Measurements from ENCODE around the gene MOSMO.
"Not testable (repeated sequence)": the region's sequence is repeated elsewhere in the genome, so short reads cannot be mapped to it uniquely, and the experiment has no call there.

MOSMO gene

GRCh38 chr16:22077700-22078313 is 69.9 kb downstream of the MOSMO start:
- DNase-seq = peak; percentile 89
- in situ Hi-C loops (cut with MboI; ENCODE audit: low pct_unique_long_range_greater_than_20kb, low sequenced_read_pairs) = no loop called here

GRCh38 chr16:22078656-22079055 is 70.7 kb downstream of the MOSMO start:
- in situ Hi-C loops (cut with MboI; ENCODE audit: low pct_unique_long_range_greater_than_20kb, low sequenced_read_pairs) = no loop called here

GRCh38 chr16:22081050-22081449 is 73.1 kb downstream of the MOSMO start:
- in situ Hi-C loops (cut with MboI; ENCODE audit: low pct_unique_long_range_greater_than_20kb, low sequenced_read_pairs) = no loop called here
- no peak for DNase-seq

More at GRCh38 chr16:22078656-22079055, 70.7 kb downstream of the MOSMO start:
- DNase-seq = no peak

- in situ Hi-C loops (cut with MboI; ENCODE audit: low pct_unique_long_range_greater_than_20kb, low sequenced_read_pairs) = no loop called here
- no peak for DNase-seq
Measured at GRCh38 chr16:22086440-22086839, 78.5 kb downstream of the MOSMO start.

DNA sequence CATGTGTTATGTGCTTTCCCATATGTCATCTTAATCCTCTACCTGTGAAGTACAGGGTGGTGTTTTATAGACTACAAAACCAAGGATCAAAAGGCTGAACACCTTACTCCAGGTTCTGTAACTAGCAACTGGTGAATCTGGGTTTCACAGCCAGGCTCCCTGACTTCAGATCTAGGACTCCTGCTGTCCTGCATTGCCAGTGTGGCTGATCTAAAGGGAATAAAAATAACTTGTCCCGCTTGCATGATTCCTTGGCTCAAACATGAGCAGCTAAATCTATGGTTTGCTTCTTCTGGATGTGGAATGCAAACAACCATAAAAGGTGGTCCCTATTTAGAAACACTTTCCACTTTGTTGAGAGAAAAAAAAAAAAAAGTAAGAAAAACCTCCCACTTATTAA is 80.7 kb downstream of the MOSMO start:
- in situ Hi-C loops (cut with MboI; ENCODE audit: low pct_unique_long_range_greater_than_20kb, low sequenced_read_pairs) = no loop called here
- no peak for DNase-seq

DNA sequence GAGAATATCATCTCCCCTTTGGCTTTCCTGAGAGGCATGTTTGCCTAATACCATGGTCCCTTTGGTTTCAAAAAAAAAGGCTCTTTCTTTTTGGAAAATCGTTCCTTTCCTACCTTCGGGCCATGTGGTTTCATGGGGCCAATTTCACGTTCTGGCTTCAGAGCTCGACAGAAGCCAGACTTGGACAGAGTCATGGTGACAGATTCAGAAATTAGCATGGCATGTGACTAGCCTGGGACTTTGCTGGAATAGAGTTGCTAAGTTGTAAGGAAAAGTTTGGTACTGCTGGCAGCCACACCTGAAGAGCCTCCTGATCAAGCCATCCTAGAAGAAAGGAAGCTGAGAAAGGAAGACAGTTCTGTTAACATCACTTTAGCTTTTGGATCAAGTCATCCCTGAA is 82.0 kb downstream of the MOSMO start:
- in situ Hi-C loops (cut with MboI; ENCODE audit: low pct_unique_long_range_greater_than_20kb, low sequenced_read_pairs) = no loop called here
- DNase-seq = no peak

- in situ Hi-C loops (cut with MboI; ENCODE audit: low pct_unique_long_range_greater_than_20kb, low sequenced_read_pairs) = no loop called here
Measured at GRCh38 chr16:22091721-22092120, 83.8 kb downstream of the MOSMO start.

DNA sequence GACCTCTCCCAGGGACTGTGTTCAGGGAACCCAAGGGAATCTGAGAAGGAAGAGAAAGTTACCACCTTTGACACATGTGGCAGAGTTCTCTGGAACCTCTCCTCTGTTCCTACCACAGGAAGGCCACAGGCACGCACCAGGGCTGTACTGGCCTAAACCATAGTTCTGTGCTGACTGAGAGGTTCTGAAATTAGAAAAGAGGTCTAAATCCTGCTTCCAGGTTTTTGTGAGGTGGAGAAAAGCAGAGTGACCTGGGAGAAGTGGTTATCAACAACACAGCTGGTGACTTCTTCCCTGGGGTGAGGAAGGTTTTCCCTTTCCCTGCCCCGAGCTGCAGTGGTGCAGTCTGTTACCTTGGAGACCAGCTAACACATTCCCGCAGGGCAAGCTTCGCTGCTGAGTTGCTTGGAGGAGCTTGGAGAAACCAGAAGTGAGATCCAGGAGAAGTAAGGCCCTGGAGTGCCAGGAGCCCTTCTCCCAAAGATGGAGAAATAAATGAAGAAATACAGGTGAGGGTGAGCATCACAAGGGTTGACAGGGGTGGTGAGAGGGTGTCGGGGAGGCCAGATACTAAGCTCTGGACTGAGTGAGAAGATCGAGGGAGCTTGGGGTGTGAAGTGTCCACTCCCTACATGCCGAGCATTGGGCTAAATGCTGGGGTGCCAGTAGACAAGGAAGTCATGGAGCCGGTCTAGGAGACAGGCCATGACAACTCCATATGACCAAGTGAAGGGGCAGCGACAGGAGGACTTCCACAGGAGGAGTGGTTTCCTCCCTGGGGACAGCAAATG is 84.4 kb downstream of the MOSMO start, which contains the start of gene VWA3A:
Gene VWA3A (plus strand): TSS at position 399 of the 791 bp plus-strand sequence. CDS start 97 bp downstream, at position 496.
- in situ Hi-C loops (cut with MboI; ENCODE audit: low pct_unique_long_range_greater_than_20kb, low sequenced_read_pairs) = no loop called here
- no peak for DNase-seq

More at GRCh38 chr16:22091721-22092120, 83.8 kb downstream of the MOSMO start:
- no peak for DNase-seq

DNA sequence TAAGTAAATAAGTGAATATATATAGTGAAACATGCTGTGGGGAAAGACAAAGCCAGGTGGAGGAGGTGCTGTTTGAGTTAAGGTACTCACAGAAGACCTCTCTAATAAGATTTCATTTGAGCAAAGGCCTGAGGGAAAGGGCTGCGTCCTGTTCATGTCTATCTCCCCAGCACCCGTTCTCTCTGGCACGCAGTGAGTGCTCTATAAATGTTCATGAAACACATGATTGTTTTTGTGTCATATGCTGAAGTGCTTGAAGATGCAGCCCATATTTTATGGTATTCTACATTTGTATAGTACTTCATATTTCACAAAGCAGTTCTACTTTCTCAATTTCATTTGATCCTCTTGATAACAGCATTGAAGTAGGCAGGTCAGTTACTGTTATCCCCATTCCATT is 85.4 kb downstream of the MOSMO start:
- in situ Hi-C loops (cut with MboI; ENCODE audit: low pct_unique_long_range_greater_than_20kb, low sequenced_read_pairs) = no loop called here
- no peak for DNase-seq

- in situ Hi-C loops (cut with MboI; ENCODE audit: low pct_unique_long_range_greater_than_20kb, low sequenced_read_pairs) = no loop called here
Measured at GRCh38 chr16:22093996-22094395, 86.1 kb downstream of the MOSMO start.

DNA sequence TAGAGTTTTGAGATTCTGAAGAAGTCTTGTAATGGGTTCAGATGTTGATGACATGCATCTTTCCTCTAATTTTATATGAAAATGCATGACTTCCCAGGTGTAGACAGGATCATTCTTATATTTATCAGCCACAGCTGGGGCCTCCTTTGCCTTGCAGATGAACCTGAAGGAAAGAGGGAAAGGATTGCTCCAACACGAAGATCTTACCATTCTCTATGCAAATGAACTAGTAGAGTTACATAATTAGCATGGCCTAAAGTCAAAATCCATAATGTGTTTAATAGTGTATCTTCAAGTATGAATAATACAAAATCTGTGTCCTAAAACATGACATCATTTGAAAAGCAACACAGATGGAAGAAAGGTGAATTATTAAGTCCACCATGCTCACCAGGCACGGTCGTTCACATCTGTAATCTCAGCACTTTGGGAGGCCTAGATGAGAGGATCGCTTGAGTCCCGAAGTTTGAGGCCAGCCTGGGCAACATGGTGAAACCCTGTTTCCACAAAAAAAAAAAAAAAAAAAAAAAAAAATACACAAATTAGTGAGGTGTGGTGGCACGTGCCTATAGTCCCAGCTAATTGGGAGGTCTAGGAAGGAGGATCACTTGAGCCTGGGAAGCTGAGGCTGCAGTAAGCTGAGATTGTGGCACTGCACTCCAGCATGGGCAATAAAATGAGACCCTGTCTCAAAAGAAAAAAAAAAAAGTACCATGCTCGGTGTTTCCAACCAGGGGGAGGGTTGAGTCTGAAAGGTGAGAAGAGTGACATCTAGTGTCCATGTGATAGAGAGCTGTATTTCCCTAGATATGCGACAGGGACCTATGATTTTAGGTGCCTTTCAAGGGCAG is 90.7 kb downstream of the MOSMO start:
- in situ Hi-C loops (cut with MboI; ENCODE audit: low pct_unique_long_range_greater_than_20kb, low sequenced_read_pairs) = no loop called here
- DNase-seq = peak; percentile 70

More at GRCh38 chr16:22093996-22094395, 86.1 kb downstream of the MOSMO start:
- no peak for DNase-seq

DNA sequence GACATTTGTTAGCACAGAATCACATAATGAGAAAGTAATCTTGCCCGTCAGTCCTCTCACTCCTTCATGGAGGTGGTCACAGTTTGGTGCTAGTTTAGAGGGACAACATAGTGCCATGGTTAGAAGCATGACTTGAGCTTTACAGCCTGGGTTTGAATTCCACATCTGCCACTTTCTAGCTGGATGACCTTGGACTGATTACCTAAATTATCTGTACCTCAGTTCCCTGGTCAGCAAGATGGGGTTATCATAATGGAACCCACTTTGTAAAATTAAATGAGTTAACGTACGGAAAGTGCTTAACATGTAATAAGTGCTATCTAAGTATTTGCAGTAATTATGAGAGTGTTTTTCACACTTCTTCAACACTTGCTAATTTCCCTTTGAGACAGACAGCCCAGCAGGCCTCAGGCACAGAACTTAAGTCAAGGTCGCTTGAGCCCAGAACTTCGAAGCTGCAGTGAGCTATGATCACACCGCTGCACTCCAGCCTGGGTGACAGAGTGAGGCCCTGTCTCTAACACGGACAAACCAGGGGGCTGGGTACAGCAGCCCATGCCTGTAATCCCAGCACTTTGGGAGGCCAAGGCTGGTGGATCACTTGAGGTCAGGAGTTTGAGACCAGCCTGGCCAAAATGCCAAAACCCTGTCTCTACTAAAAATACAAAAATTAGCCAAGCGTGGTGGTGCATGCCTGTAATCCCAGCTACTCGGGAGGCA is 91.5 kb downstream of the MOSMO start:
- no peak for DNase-seq
- in situ Hi-C loops (cut with MboI; ENCODE audit: low pct_unique_long_range_greater_than_20kb, low sequenced_read_pairs) = no loop called here

DNA sequence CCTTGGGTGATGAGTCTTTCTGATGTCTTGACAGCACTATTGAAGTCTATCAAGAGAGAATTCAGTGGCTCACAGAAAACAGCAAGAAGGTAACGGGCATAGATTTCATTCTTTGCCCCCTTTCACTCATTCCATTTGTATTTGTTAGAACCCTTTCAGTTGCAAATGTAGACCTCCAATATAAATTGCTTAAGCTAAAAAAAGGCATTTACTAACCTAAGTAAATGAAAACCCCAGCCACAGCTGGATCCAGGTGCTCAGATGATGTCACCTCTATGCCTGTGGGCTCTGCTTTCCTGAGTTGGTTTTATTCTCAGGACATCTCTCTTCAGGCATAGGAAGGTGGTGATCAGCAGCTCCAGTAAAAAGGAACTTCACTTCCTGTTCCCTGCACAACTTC is 95.5 kb downstream of the MOSMO start:
- in situ Hi-C loops (cut with MboI; ENCODE audit: low pct_unique_long_range_greater_than_20kb, low sequenced_read_pairs) = no loop called here
- DNase-seq = no peak

DNA sequence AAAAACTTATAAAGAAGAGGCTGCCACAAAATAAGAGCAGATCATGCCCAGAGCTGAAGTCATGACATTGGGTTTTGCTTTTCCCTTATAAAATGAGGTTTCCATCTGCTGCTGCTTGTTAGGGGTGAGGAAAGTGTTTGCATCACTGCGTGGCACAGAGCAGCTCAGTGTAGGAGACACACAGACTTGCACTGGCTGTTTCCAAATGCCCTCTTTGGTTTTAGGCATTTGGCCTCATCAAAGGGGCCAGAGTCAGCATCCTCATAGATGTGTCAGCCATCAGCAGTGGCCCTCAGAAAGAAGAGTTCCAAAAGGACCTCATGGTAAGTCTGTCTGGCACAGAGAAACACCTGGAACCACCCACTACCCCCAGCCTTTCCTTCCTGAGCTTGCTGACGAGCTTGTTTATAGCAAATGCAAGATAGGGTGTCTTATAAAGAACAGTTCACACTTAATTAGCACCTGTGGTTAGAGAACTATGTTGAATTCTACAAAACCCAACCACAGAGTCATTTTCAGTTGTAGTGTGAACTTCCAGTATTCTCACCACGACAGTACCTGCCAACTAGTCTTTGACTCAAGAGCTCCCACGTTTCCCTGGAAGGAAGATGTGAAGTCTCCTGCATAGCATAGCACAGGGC is 101.5 kb downstream of the MOSMO start:
- DNase-seq = no peak
- in situ Hi-C loops (cut with MboI; ENCODE audit: low pct_unique_long_range_greater_than_20kb, low sequenced_read_pairs) = no loop called here

DNA sequence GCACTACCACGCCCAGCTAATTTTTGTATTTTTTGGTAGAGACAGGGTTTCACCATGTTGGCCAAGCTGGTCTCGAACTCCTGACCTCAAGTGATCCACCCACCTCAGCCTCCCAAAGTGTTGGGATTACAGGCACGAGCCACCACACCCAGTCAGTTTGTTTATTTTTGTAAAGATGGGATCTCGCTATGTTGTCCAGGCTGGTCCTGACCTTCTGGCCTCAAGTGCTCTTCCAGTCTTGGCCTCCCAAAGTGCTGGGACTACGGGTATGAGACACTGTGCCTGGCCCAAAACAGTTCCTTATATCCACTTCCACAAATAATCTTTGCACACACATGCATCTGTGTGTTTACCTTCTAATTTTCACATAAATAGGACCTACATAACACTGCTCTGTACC is 103.7 kb downstream of the MOSMO start:
- in situ Hi-C loops (cut with MboI; ENCODE audit: low pct_unique_long_range_greater_than_20kb, low sequenced_read_pairs); DNase-seq: not testable (repeated sequence)

DNA sequence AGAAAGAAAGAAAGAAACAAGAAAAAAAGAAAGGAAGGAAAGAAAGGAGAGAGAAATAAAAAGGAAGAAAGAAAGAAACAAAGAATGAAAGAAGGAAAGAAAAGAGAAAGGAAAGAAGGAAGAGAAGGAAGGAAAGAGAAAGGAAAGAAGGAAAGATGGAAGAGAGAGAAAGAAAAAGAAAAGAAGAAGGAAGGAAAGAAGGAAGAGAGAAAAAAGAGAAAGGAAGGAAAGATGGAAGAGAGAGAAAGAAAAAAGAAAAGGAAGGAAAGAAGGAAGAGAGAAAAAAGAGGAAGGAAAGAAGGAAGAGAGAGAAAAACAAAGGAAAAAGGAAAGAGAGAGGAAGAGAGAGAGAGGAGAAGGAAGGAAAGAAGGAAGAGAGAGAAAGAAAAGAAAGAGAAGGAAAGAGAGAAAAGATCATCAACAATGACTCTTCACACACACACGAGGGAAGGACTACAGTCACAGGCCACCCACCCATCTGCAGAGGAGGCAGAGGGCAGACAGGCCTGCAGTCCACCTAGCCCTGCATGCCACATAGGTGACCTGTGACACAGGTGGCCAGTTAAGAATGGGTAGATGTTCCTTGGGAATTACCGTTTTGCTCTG is 108.3 kb downstream of the MOSMO start:
- in situ Hi-C loops (cut with MboI; ENCODE audit: low pct_unique_long_range_greater_than_20kb, low sequenced_read_pairs) = no loop called here
- DNase-seq = no peak

GRCh38 chr16:22117609-22118008 is 109.7 kb downstream of the MOSMO start:
- in situ Hi-C loops (cut with MboI; ENCODE audit: low pct_unique_long_range_greater_than_20kb, low sequenced_read_pairs) = no loop called here
- DNase-seq = no peak

DNA sequence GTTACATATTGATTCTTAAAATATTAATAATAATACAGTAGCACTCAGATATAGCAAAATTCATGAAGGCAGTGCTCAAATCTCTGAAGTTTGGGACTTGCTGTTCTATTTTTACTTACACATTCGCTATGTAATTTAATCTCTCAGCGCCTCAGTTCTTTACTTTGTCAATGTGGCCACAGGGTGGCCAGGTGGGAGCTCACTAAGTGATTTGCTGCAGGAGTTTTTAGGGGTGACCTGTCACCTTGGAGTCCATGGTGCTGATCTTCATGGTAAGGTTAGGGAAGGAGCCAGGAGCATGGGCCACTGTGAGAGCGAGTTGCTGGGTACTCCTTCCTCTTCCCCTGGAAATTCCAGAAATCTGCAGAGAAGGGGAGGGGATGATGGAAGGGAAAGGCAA is 112.5 kb downstream of the MOSMO start:
- in situ Hi-C loops (cut with MboI; ENCODE audit: low pct_unique_long_range_greater_than_20kb, low sequenced_read_pairs) = no loop called here
- no peak for DNase-seq

Data from KBM-7 (cell line).